Measurements from ENCODE around the gene CACNG6. TPM values are rescaled to one million over a fixed set of nuclear protein-coding genes. Genes with fewer than 3 reads are reported as not detected.
A peak's percentile ranks its signal among the peaks of the same experiment; 100 is the strongest.

Gene CACNG6
- total and polyA plus RNA-seq, 8 donors: 0.17 to 2.5 (median 0.45) TPM; not detected in 1

- no peak for TF ChIP-seq CTCF (IDR thresholded peaks at IDR 0.05)
- H3K36me3 ChIP-seq: no peaks in the 10 kb centered on the region
- intact Hi-C loops (cut with DNase I): loop anchor here in 1 of 2 donors (10.0 kb wide), 2 partner anchors 117 to 217 kb away; partner anchors contain the start of gene CACNG7
- peaks cover 0 to 34% of the 10 kb centered on the region in 2 donors for H3K27me3 ChIP-seq
- no peak overlapping the region for H3K27ac ChIP-seq
- H3K4me1 ChIP-seq: peaks cover 0 to 56% of the 10 kb centered on the region in 2 donors
- no peak for DNase-seq
- no peaks in the 10 kb centered on the region for H3K9me3 ChIP-seq
- no peak for ATAC-seq
- no peak overlapping the region for H3K4me3 ChIP-seq
Measured at GRCh38 chr19:54021932-54022331, 30.5 kb downstream of the CACNG6 start.

DNA sequence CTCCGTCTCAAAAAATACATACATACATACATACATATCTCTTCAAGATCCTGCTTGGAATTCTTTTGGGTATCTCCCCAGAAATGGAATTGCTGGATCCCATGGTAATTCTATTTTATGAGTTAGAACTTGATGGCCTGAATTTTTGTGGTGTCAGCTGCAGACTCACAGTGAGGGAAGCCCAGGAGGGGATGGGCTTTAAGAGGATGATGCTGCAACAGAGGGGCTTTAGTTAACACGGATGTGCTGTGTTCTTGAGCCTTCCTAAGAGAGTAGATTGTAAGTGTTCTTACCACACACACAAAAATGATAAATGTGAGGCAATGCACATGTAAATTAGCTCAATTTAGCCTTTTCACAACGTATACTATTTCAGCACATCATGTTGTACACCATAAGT is 31.8 kb downstream of the CACNG6 start:
- DNase-seq (no peak), ATAC-seq (no peak)
- H3K4me3 ChIP-seq: no peak overlapping the region
- no peaks in the 10 kb centered on the region for H3K36me3 ChIP-seq
- TF ChIP-seq CTCF (IDR thresholded peaks at IDR 0.05): no peak
- intact Hi-C loops (cut with DNase I): loop anchor here in 1 of 2 donors (10.0 kb wide), 2 partner anchors 118 to 218 kb away; partner anchors contain the start of gene CACNG7
- peak overlapping the region in 1 of 2 donors; percentile 75 for H3K27ac ChIP-seq
- H3K4me1 ChIP-seq: peaks cover 0 to 55% of the 10 kb centered on the region in 2 donors
- no peaks in the 10 kb centered on the region for H3K9me3 ChIP-seq
- peaks cover 0 to 40% of the 10 kb centered on the region in 2 donors for H3K27me3 ChIP-seq

- no peak for ATAC-seq
- no peak for TF ChIP-seq CTCF (IDR thresholded peaks at IDR 0.05)
Measured at GRCh38 chr19:54024660-54025059, 33.2 kb downstream of the CACNG6 start.

GRCh38 chr19:54026656-54027055 is 35.2 kb downstream of the CACNG6 start:
- intact Hi-C loops (cut with DNase I): loop anchor here in 1 of 2 donors (10.0 kb wide), 2 partner anchors 122 to 222 kb away; partner anchors contain the start of gene CACNG7
- Histone ChIP-seq H3K4me1 (peaks cover 0 to 41% of the 10 kb centered on the region in 2 donors), H3K27ac (no peak overlapping the region), H3K9me3 (no peaks in the 10 kb centered on the region), H3K27me3 (peaks cover 0 to 58% of the 10 kb centered on the region in 2 donors), H3K36me3 (no peaks in the 10 kb centered on the region), H3K4me3 (no peak overlapping the region)
- no peak for ATAC-seq
- TF ChIP-seq CTCF (IDR thresholded peaks at IDR 0.05): no peak
- DNase-seq: no peak

More at GRCh38 chr19:54024660-54025059, 33.2 kb downstream of the CACNG6 start:
- no peak for DNase-seq
- Histone ChIP-seq H3K4me1 (peaks cover 0 to 48% of the 10 kb centered on the region in 2 donors), H3K9me3 (no peaks in the 10 kb centered on the region), H3K36me3 (no peaks in the 10 kb centered on the region), H3K27me3 (peaks cover 0 to 42% of the 10 kb centered on the region in 2 donors), H3K4me3 (no peak overlapping the region), H3K27ac (no peak overlapping the region)
- intact Hi-C loops (cut with DNase I): loop anchor here in 1 of 2 donors (10.0 kb wide), 2 partner anchors 120 to 220 kb away; partner anchors contain the start of gene CACNG7

DNA sequence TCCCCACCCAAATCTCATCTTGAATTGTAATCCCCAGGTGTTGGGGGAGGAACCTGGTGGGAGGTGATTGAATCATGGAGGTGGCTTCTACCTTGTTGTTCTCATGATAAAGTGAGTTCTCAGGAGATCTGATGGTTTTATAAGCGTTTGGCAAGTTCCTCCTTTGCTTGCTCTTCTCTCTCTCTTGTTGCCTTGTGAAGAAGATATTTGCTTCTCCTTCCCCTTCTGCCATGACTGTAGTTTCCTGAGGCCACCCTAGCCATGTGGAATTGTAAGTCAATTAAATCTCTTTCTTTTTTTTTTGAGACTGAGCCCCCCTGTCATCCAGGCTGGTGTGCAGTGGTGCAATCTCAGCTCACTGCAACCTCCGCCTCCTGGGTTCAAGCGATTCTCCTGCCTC is 37.9 kb downstream of the CACNG6 start:
- intact Hi-C loops (cut with DNase I): loop anchor here in 1 of 2 donors (10.0 kb wide), 2 partner anchors 124 to 224 kb away; partner anchors contain the start of gene CACNG7
- peaks cover 0 to 66% of the 10 kb centered on the region in 2 donors for H3K27me3 ChIP-seq
- no peak overlapping the region for H3K27ac ChIP-seq
- no peak for ATAC-seq
- no peak overlapping the region for H3K4me3 ChIP-seq
- TF ChIP-seq CTCF (IDR thresholded peaks at IDR 0.05): no peak
- H3K9me3 ChIP-seq: no peaks in the 10 kb centered on the region
- no peaks in the 10 kb centered on the region for H3K36me3 ChIP-seq
- H3K4me1 ChIP-seq: peaks cover 0 to 15% of the 10 kb centered on the region in 2 donors
- DNase-seq: no peak
